IMR-90 (cell line): Measurements from ENCODE around the gene CCDC148. TPM values are rescaled to one million over a fixed set of nuclear protein-coding genes. Genes with fewer than 3 reads are reported as not detected.

Experiments
- ATAC-seq: fragments of 200-7000 bp; cut with Tn5 transposase; 2 replicates; pipeline ENCODE4 v1.9.1; 2020; ENCODE audit warnings: low read depth, mild to moderate bottlenecking, moderate library complexity
- BruUV-seq: library from RNA; stranded (reverse); fragments of 400-500 nt; replicated peaks from 2 replicates; lab custom pipeline; 2021; lab: Mats Ljungman, UMichigan
- CTCF ChIA-PET: fragments of 300-600 bp; formaldehyde crosslinking; extraction: SDS; loops from one replicate; lab custom pipeline; 2021; ENCODE audit warnings: antibody characterized with exemption; lab: Yijun Ruan, JAX
- POLR2A ChIA-PET: fragments of 300-600 bp; sonication (Branson Sonifier 250); formaldehyde crosslinking; loops from one replicate; lab custom pipeline; 2022; ENCODE audit warnings: antibody characterized with exemption; ENCODE audit not compliant: unreplicated experiment; lab: Charles Lee
- DNase-seq: peaks from one replicate; pipeline ENCODE4 v3.0.0; 2013
- H2AFZ ChIP-seq: replicated peaks from 2 replicates; pipeline ENCODE3; 2013; ENCODE audit warnings: low read length, mild to moderate bottlenecking; ENCODE audit not compliant: poor library complexity
- H2AK5ac ChIP-seq: 2 replicates; pipeline ENCODE4 v1.6.1; 2013; ENCODE audit warnings: low read depth, low read length, inconsistent platforms
- H2AK9ac ChIP-seq: replicated peaks from 2 replicates; pipeline ENCODE3; 2013; ENCODE audit warnings: mild to moderate bottlenecking, low read depth, low read length, moderate library complexity; ENCODE audit not compliant: poor library complexity
- H2BK120ac ChIP-seq: 2 replicates; pipeline ENCODE4 v1.6.1; 2013; ENCODE audit warnings: low read depth, low read length, inconsistent platforms
- H2BK15ac ChIP-seq: 3 replicates; pipeline ENCODE4 v1.6.1; 2013; ENCODE audit warnings: low read depth, low read length, inconsistent platforms
- H2BK20ac ChIP-seq: 2 replicates; pipeline ENCODE4 v1.6.1; 2013; ENCODE audit warnings: low read depth, mild to moderate bottlenecking, inconsistent platforms, low read length, moderate library complexity
- H2BK5ac ChIP-seq: 2 replicates; pipeline ENCODE4 v1.6.1; 2013; ENCODE audit warnings: mild to moderate bottlenecking, low read depth, low read length, inconsistent platforms; ENCODE audit not compliant: poor library complexity, severe bottlenecking
- H3K14ac ChIP-seq: replicated peaks from 2 replicates; pipeline ENCODE4 v1.6.1; 2013; ENCODE audit warnings: low read depth, low read length, inconsistent platforms
- H3K18ac ChIP-seq: 2 replicates; pipeline ENCODE4 v1.6.1; 2013; ENCODE audit warnings: low read depth, low read length, control low read depth
- H3K23ac ChIP-seq: 2 replicates; pipeline ENCODE4 v1.6.1; 2013; ENCODE audit warnings: low read depth, low read length, inconsistent platforms
- H3K27ac ChIP-seq: 2 replicates; pipeline ENCODE4 v1.5.1; 2013; ENCODE audit warnings: mild to moderate bottlenecking, control low read depth, low read length; ENCODE audit not compliant: insufficient read depth
- H3K27me3 ChIP-seq: 2 replicates; pipeline ENCODE4 v1.6.1; 2013; ENCODE audit warnings: low read length; ENCODE audit not compliant: control insufficient read depth, insufficient read depth
- H3K36me3 ChIP-seq: 2 replicates; pipeline ENCODE4 v1.6.1; 2013; ENCODE audit warnings: low read length, mixed read lengths; ENCODE audit not compliant: control insufficient read depth, insufficient read depth
- H3K4ac ChIP-seq: 2 replicates; pipeline ENCODE4 v1.6.1; 2013; ENCODE audit warnings: low read depth, low read length, inconsistent platforms
- H3K4me1 ChIP-seq: 2 replicates; pipeline ENCODE4 v1.6.1; 2013; ENCODE audit warnings: low read length, mixed read lengths; ENCODE audit not compliant: control insufficient read depth, insufficient read depth
- H3K4me2 ChIP-seq: 2 replicates; pipeline ENCODE4 v1.6.1; 2013; ENCODE audit warnings: low read depth, mild to moderate bottlenecking, control low read depth, low read length, moderate library complexity
- H3K4me3 ChIP-seq: 2 replicates; pipeline ENCODE4 v1.5.1; 2013; ENCODE audit warnings: low read depth, mild to moderate bottlenecking, control low read depth, low read length, moderate library complexity; ENCODE audit not compliant: insufficient read depth
- H3K56ac ChIP-seq: 2 replicates; pipeline ENCODE4 v1.6.1; 2013; ENCODE audit warnings: low read length, inconsistent platforms; ENCODE audit not compliant: insufficient read depth; ENCODE audit errors: extremely low read depth
- H3K79me1 ChIP-seq, 2 experiments: 2 replicates each; pipeline ENCODE4 v1.6.1; 2013; ENCODE audit warnings: low read length in 2 of 2, inconsistent platforms in 1 of 2, low read depth in 1 of 2
- H3K9ac ChIP-seq: 2 replicates; pipeline ENCODE4 v1.6.1; 2013; ENCODE audit warnings: low read depth, low read length, control low read depth
- H3K9me1 ChIP-seq: 2 replicates; pipeline ENCODE4 v1.6.1; 2013; ENCODE audit warnings: low read length, inconsistent platforms; ENCODE audit not compliant: insufficient read depth
- H3K9me3 ChIP-seq: 2 replicates; pipeline ENCODE4 v1.6.1; 2013; ENCODE audit warnings: low read length; ENCODE audit not compliant: control insufficient read depth, insufficient read depth
- H4K20me1 ChIP-seq: 2 replicates; pipeline ENCODE4 v1.6.1; 2013; ENCODE audit warnings: low read length, inconsistent platforms; ENCODE audit not compliant: insufficient read depth
- H4K5ac ChIP-seq: 2 replicates; pipeline ENCODE4 v1.6.1; 2013; ENCODE audit warnings: mild to moderate bottlenecking, low read depth, low read length, control low read depth
- H4K8ac ChIP-seq, 2 experiments: 2 replicates each; pipeline ENCODE4 v1.6.1; 2013; ENCODE audit warnings: low read depth in 2 of 2, low read length in 2 of 2, control low read depth in 1 of 2, inconsistent platforms in 1 of 2
- H4K91ac ChIP-seq: 2 replicates; pipeline ENCODE4 v1.6.1; 2013; ENCODE audit warnings: low read depth, low read length, inconsistent platforms; ENCODE audit not compliant: insufficient read depth
- CTCF ChIP-seq: conservative IDR thresholded peaks from 2 replicates; pipeline ENCODE4 v1.5.1; 2012; ENCODE audit warnings: mild to moderate bottlenecking, low read depth, low read length, improper control_type of control experiment
- FOS ChIP-seq: fragments of 150-350 bp; IDR thresholded peaks from 2 replicates; pipeline ENCODE4 v1.6.1; 2016; ENCODE audit warnings: low read depth, low read length
- NFE2L2 ChIP-seq: fragments of 150-350 bp; IDR thresholded peaks from 2 replicates; pipeline ENCODE4 v1.6.1; 2016; ENCODE audit warnings: low read depth, mild to moderate bottlenecking, low read length
- RAD21 ChIP-seq: IDR thresholded peaks from 2 replicates; pipeline ENCODE4 v1.6.1; 2012; ENCODE audit warnings: low read length, improper control_type of control experiment
- USF2 ChIP-seq: fragments of 150-350 bp; IDR thresholded peaks from 2 replicates; pipeline ENCODE4 v1.6.1; 2017; ENCODE audit warnings: mild to moderate bottlenecking, antibody characterized with exemption, low read length, low read depth
- WGBS, 2 experiments: methylation state at CpG; one replicate each; pipeline versions ENCODE4 v1.1.5 to v1.1.7; 2013; ENCODE audit warnings: missing lambda C conversion rate in 2 of 2; ENCODE audit not compliant: insufficient read length in 1 of 2; ENCODE audit errors: extremely low coverage in 2 of 2; 5-methylcytosine and 5-hydroxymethylcytosine counted together
- dilution Hi-C: fragments of 300-500 bp; cut with HindIII; formaldehyde crosslinking; loops from one replicate; pipeline ENCODE4 v1.14.3; 2018; ENCODE audit warnings: low sequenced_read_pairs; ENCODE audit not compliant: unreplicated experiment
- in situ Hi-C: fragments of 300-500 bp; cut with MboI; formaldehyde crosslinking; loops from 3 replicates; pipeline ENCODE4 v1.14.3; 2019; ENCODE audit warnings: low sequenced_read_pairs, inconsistent platforms, mixed read lengths
- intact Hi-C: fragments of 100-400 bp; cut with micrococcal nuclease; formaldehyde crosslinking; loops from 2 replicates; pipeline ENCODE4 v1.10.0; 2022
- polyA plus RNA-seq, 3 experiments: library from polyadenylated mRNA; depleted of rRNA; stranded (reverse); fragments of >200 nt; gene quantifications; 2 replicates each; pipeline ENCODE4 v1.2.3, GENCODE V29; 2012; ENCODE audit warnings: low replicate concordance in 1 of 3
- total RNA-seq: library from RNA; depleted of rRNA; stranded (reverse); fragments of >200 nt; gene quantifications from 2 replicates; pipeline ENCODE4 v1.2.3, GENCODE V29; 2012

The CCDC148 gene
- total and polyA plus RNA-seq, 2 of the 4 experiments (the other 2 are of a cell fraction), result 0.18 to 0.31 TPM

- no peak overlapping the region for H2AFZ ChIP-seq
- in situ Hi-C loops, result no loop called here
- TF ChIP-seq FOS (no peak), CTCF (no peak), NFE2L2 (no peak), RAD21 (no peak), USF2 (no peak)
- no peak overlapping the region for H3K9ac ChIP-seq
- DNase-seq (no peak), ATAC-seq (no peak)
- BruUV-seq, result no TSS peak
- no peak overlapping the region for H2BK120ac ChIP-seq
- no peak overlapping the region for H3K23ac ChIP-seq
- ChIA-PET POLR2A (no interaction called here), CTCF (no interaction called here)
- no peaks in the 10 kb centered on the region for H3K9me3 ChIP-seq
- no peak overlapping the region for H3K4me2 ChIP-seq
- H3K14ac ChIP-seq, result no peak overlapping the region
- H2BK20ac ChIP-seq, result no peak overlapping the region
- H4K91ac ChIP-seq, result no peak overlapping the region
- H2BK15ac ChIP-seq, result no peak overlapping the region
- dilution Hi-C loops, result no loop called here
- no peak overlapping the region for H2AK9ac ChIP-seq
- no peak overlapping the region for H3K27ac ChIP-seq
- 43% methylated on average over 1 of the region's 2 CpGs; no CpG with 5 or more reads in 1 of the 2 experiments for WGBS, 2 experiments
- H4K5ac ChIP-seq, result no peak overlapping the region
- no peaks in the 10 kb centered on the region for H3K9me1 ChIP-seq
- no peak overlapping the region for H3K4ac ChIP-seq
- no peak overlapping the region for H3K56ac ChIP-seq
- H3K27me3 ChIP-seq, result no peaks in the 10 kb centered on the region
- H3K4me1 ChIP-seq, result no peaks in the 10 kb centered on the region
- no peak overlapping the region for H3K4me3 ChIP-seq
- H2AK5ac ChIP-seq, result no peak overlapping the region
- no peak overlapping the region for H2BK5ac ChIP-seq
- H3K18ac ChIP-seq, result no peak overlapping the region
- H3K36me3 ChIP-seq, result no peaks in the 10 kb centered on the region
- H4K8ac ChIP-seq, result no peak overlapping the region
- no peaks in the 10 kb centered on the region for H4K20me1 ChIP-seq
- intact Hi-C loops, result no loop called here
- H3K79me1 ChIP-seq, result no peaks in the 10 kb centered on the region
Measured at GRCh38 chr2:158199928-158200650, 256.5 kb downstream of the CCDC148 start.
